Activated naive CD8-positive, alpha-beta T cell treated with anti-CD3 and anti-CD28 coated beads, Interleukin-2, amount 50 U/mL, for 24 hours (primary cell): ENCODE results near the gene DRC3.
A peak's percentile ranks its signal among the peaks of the same experiment; 100 is the strongest.
"Not testable (repeated sequence)": the region's sequence is repeated elsewhere in the genome, so short reads cannot be mapped to it uniquely, and the experiment has no call there.

Source experiments
- ATAC-seq: fragments of 150-1000 bp; cut with Tn5 transposase; one replicate; pipeline ENCODE4 v1.10.0; 2021
- DNase-seq: peaks from one replicate; pipeline ENCODE4 v3.0.0; 2021
- H3K27ac Mint-ChIP-seq: one replicate; pipeline ENCODE4 v1.8.0; 2021; ENCODE audit warnings: mild to moderate bottlenecking, mixed read lengths
- H3K27me3 Mint-ChIP-seq: one replicate; pipeline ENCODE4 v1.8.0; 2021; ENCODE audit warnings: mixed read lengths
- H3K36me3 Mint-ChIP-seq: one replicate; pipeline ENCODE4 v1.8.0; 2021; ENCODE audit warnings: low read depth, mixed read lengths
- H3K4me1 Mint-ChIP-seq: one replicate; pipeline ENCODE4 v1.8.0; 2021; ENCODE audit warnings: mixed read lengths
- H3K4me3 Mint-ChIP-seq: one replicate; pipeline ENCODE4 v1.8.0; 2021; ENCODE audit warnings: mild to moderate bottlenecking, moderate library complexity, mixed read lengths
- H3K9me3 Mint-ChIP-seq: one replicate; pipeline ENCODE4 v1.8.0; 2021; ENCODE audit warnings: mixed read lengths

Gene DRC3

GRCh38 chr17:17987187-17987896, 14.7 kb downstream of the DRC3 start:
- Mint-ChIP-seq H3K27ac (no peak overlapping the region), H3K9me3 (no peaks in the 10 kb centered on the region), H3K4me3 (no peak overlapping the region), H3K4me1 (no peaks in the 10 kb centered on the region), H3K27me3 (no peaks in the 10 kb centered on the region), H3K36me3 (no peaks in the 10 kb centered on the region)
- no peak for DNase-seq
- no peak for ATAC-seq

GRCh38 chr17:17987901-17988300, 15.2 kb downstream of the DRC3 start:
- no peaks in the 10 kb centered on the region for H3K9me3 Mint-ChIP-seq
- no peak for ATAC-seq

DNA sequence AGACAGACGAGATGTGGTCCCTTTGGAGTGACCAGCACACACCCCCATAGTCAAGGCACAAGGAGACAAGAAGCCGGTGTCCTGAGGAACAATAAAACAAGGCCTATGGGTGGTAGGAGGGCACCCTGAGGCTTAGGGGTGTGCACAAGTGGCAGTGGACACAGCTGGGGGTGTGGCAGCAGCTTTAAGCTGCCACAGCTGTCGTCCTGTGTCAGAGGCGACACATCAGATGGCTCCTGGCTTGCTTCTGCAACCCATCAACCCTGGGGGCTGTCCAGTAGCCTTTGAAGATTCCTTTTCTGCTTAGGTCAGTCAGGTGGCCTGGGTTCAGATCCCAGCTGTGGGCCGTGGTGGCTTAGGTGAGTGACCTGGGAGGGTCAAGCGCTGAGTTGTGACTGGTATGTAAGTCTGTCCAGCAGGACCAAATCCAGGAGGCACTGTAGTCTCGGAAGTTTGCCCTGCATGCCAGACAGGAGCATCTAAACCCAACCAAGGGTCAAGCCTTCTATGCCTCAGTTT, 15.8 kb downstream of the DRC3 start:
- no peak for DNase-seq
- no peaks in the 10 kb centered on the region for H3K36me3 Mint-ChIP-seq
- no peaks in the 10 kb centered on the region for H3K27me3 Mint-ChIP-seq
- no peak overlapping the region for H3K4me3 Mint-ChIP-seq
- no peaks in the 10 kb centered on the region for H3K9me3 Mint-ChIP-seq
- no peak for ATAC-seq
- no peaks in the 10 kb centered on the region for H3K4me1 Mint-ChIP-seq
- H3K27ac Mint-ChIP-seq = no peak overlapping the region

More at GRCh38 chr17:17987901-17988300, 15.2 kb downstream of the DRC3 start:
- no peak for DNase-seq
- H3K36me3 Mint-ChIP-seq = no peaks in the 10 kb centered on the region
- H3K4me3 Mint-ChIP-seq = no peak overlapping the region
- H3K27ac Mint-ChIP-seq = no peak overlapping the region
- H3K4me1 Mint-ChIP-seq = no peaks in the 10 kb centered on the region
- H3K27me3 Mint-ChIP-seq = no peaks in the 10 kb centered on the region

DNA sequence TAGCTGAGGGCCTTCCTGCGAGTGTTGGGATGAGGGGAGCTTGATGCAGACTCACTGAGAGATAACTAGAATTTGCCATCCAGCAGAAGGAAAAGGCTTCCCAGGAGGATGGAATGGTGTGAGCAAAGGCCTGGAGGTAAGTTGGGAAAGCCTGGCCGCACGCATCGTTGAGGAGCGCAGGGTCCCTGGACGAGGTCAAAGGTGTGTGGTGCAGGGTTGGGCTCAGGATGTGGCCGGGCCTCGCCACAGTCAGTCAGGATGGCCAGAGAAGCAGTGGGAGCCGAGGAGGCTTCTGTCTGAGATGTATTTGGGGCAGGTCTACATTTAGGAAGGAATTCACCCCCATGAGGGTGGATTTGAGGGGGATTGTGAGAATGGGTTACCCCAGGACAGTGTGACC, 16.4 kb downstream of the DRC3 start:
- Mint-ChIP-seq H3K9me3 (no peaks in the 10 kb centered on the region), H3K36me3 (no peaks in the 10 kb centered on the region), H3K27me3 (no peaks in the 10 kb centered on the region), H3K4me1 (no peaks in the 10 kb centered on the region), H3K27ac (no peak overlapping the region), H3K4me3 (no peak overlapping the region)
- ATAC-seq = no peak
- no peak for DNase-seq

- no peak overlapping the region for H3K4me3 Mint-ChIP-seq
- no peak overlapping the region for H3K27ac Mint-ChIP-seq
- H3K27me3 Mint-ChIP-seq = no peaks in the 10 kb centered on the region
- H3K4me1 Mint-ChIP-seq = no peaks in the 10 kb centered on the region
- ATAC-seq (no peak), DNase-seq (no peak)
- no peaks in the 10 kb centered on the region for H3K36me3 Mint-ChIP-seq
- H3K9me3 Mint-ChIP-seq = no peaks in the 10 kb centered on the region
These were observed 17.0 kb downstream of the DRC3 start for GRCh38 chr17:17989618-17990017.

DNA sequence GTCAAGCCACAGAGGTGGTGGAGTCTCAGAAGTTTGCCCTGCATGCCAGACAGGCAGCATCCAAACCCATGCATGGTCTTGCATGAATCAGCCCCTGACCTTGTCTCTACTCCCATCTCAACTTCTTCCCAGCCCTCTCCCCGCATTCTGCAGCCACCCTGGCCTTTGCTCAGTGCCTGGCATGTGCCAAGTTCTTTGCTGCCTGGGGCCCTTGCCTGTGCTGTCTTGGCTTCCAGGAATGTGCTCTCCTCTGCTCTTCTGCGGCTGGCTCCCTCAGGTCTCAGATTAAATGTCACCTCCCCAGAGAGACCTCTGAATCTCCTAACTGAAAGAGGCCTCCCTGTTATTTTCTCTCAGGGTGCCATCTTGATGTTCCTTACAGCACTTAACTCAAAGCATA, 17.6 kb downstream of the DRC3 start:
- Mint-ChIP-seq H3K36me3 (no peaks in the 10 kb centered on the region), H3K27ac (no peak overlapping the region), H3K4me1 (no peaks in the 10 kb centered on the region), H3K27me3 (no peaks in the 10 kb centered on the region), H3K4me3 (no peak overlapping the region), H3K9me3 (no peaks in the 10 kb centered on the region)
- DNase-seq (no peak), ATAC-seq (no peak)

DNA sequence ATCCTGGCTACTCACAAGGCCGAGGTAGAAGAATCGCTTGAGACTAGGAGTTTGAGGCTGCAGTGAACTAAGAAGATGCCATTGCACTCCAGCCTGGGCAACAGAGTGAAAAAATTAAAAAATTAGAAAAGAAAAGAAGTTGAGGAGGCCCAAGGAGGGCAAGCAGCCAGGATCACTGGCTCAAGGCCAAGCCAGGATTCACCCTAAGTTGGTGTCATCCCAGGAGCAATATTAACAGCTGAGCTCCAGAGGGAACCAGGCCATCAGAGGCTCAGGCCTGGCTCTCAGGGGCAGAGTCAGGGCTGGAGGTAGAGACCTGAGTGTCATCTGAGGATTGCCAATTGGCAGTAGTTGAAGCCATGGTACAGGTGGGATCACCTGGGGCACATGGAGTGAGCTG, 20.7 kb downstream of the DRC3 start:
- DNase-seq (no peak), ATAC-seq (no peak)

DNA sequence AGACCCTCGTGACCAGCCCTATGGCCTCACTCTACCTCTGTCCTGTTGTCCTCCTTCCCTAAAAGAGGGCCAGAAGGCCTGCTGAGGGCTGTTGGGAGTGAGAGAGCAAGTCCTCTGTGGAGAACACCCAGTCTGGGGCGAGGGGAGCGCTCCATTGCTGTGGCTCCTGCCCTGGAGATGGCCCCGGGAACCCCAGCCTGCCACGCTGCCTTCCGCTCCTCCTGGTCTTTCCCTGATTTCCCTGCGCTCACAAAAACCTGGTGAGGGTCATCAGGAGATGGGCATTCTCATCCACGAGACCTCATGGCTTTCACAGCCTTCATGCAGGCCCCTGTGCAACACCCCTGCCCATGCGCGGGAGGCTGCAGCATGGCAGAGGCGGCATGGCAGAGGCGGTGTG, 21.2 kb downstream of the DRC3 start:
- H3K27ac Mint-ChIP-seq = no peak overlapping the region
- H3K4me1 Mint-ChIP-seq = no peaks in the 10 kb centered on the region
- ATAC-seq = no peak
- H3K4me3 Mint-ChIP-seq = no peak overlapping the region
- H3K36me3 Mint-ChIP-seq = no peaks in the 10 kb centered on the region
- H3K9me3 Mint-ChIP-seq = no peaks in the 10 kb centered on the region
- no peaks in the 10 kb centered on the region for H3K27me3 Mint-ChIP-seq
- no peak for DNase-seq

More for the DNA sequence above, 20.7 kb downstream of the DRC3 start:
- H3K36me3 Mint-ChIP-seq = no peaks in the 10 kb centered on the region
- no peaks in the 10 kb centered on the region for H3K4me1 Mint-ChIP-seq
- no peak overlapping the region for H3K4me3 Mint-ChIP-seq
- no peak overlapping the region for H3K27ac Mint-ChIP-seq
- no peaks in the 10 kb centered on the region for H3K9me3 Mint-ChIP-seq
- no peaks in the 10 kb centered on the region for H3K27me3 Mint-ChIP-seq

DNA sequence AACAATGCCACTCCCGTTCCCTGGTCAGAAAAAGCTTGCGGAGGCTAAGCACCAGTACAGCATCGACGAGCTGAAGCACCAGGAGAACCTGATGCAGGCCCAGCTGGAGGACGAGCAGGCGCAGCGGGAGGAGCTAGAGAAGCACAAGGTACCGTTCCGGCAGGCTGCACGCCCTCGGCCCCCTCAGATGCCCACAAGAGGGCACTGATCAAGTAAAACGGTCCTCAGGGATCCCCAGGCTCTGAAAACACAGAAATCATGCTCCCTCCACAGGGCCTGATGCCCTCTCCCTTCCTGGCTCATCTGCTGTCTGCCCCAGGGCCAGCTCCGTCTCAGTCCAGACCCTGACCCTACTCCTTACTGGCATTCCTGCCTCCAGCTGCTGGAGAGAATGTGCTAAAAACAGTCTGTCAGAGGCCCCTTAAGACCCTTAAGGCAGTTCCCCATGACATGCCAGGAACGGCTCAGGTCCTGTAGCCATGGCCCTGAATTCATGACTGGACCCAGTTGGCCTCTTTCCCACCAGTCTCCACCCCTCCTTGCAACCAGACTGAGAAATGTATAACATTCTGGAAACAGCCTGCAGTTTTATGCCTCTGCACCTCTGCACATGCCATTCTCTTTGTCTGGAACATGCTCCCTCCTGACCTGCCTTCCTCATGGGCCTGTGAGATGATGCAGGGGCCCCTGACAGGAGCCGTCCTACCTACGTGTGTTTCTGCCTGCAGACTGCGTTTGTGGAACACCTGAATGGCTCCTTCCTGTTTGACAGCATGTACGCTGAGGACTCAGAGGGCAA, 21.8 kb downstream of the DRC3 start:
- ATAC-seq (peak; percentile 40), DNase-seq (peak; percentile 20)
- no peaks in the 10 kb centered on the region for H3K27me3 Mint-ChIP-seq
- H3K27ac Mint-ChIP-seq = no peak overlapping the region
- H3K4me3 Mint-ChIP-seq = no peak overlapping the region
- no peaks in the 10 kb centered on the region for H3K36me3 Mint-ChIP-seq
- H3K9me3 Mint-ChIP-seq = no peaks in the 10 kb centered on the region
- no peaks in the 10 kb centered on the region for H3K4me1 Mint-ChIP-seq

DNA sequence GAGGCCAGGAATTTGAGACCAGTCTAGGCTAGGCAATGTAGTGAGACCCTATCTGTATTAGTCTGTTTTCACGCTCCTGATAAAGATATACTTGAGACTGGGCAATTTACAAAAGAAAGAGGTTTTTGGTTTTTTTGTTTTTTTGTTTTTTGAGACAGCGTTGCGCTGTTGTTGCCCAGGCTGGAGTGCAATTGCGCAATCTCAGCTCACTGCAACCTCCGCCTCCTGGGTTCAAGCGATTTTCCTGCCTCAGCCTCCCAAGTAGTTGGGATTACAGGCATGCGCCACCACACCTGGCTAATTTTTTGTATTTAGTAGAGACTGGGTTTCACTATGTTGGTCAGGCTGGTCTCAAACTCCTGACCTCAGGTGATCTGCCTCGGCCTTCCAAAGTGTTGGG, 23.2 kb downstream of the DRC3 start:
- not testable (repeated sequence) for H3K4me1 Mint-ChIP-seq, H3K27me3 Mint-ChIP-seq, H3K36me3 Mint-ChIP-seq, ATAC-seq, H3K4me3 Mint-ChIP-seq, DNase-seq, H3K27ac Mint-ChIP-seq, H3K9me3 Mint-ChIP-seq

- H3K4me3 Mint-ChIP-seq = no peak overlapping the region
- H3K4me1 Mint-ChIP-seq = no peaks in the 10 kb centered on the region
- no peak overlapping the region for H3K27ac Mint-ChIP-seq
- DNase-seq (no peak), ATAC-seq (no peak)
- no peaks in the 10 kb centered on the region for H3K9me3 Mint-ChIP-seq
- no peaks in the 10 kb centered on the region for H3K36me3 Mint-ChIP-seq
- no peaks in the 10 kb centered on the region for H3K27me3 Mint-ChIP-seq
These were observed 26.3 kb downstream of the DRC3 start for GRCh38 chr17:17998934-17999333.

- Mint-ChIP-seq H3K4me1 (no peaks in the 10 kb centered on the region), H3K36me3 (no peaks in the 10 kb centered on the region), H3K27me3 (no peaks in the 10 kb centered on the region), H3K4me3 (no peak overlapping the region), H3K27ac (no peak overlapping the region), H3K9me3 (no peaks in the 10 kb centered on the region)
- ATAC-seq = no peak
- no peak for DNase-seq
These were observed 26.8 kb downstream of the DRC3 start for GRCh38 chr17:17999364-18000029.

DNA sequence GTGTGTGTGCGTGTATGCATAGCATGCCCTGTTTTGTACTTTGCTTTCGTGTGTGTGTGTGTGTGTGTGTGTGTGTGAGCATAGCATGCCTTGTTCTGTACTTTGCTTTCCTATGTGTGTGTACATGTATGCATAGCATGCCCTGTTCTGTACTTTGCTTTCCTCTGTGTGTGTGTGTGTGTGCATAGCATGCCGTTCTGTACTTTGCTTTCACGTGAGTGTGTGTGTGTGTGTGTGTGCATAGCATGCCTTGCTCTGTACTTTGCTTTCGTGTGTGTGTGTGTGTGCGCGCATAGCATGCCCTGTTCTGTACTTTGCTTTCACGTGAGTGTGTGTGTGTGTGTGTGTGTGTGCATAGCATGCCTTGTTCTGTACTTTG, 27.4 kb downstream of the DRC3 start:
- no peak overlapping the region for H3K4me3 Mint-ChIP-seq
- H3K27me3 Mint-ChIP-seq = no peaks in the 10 kb centered on the region
- H3K9me3 Mint-ChIP-seq = no peaks in the 10 kb centered on the region
- H3K4me1 Mint-ChIP-seq = no peaks in the 10 kb centered on the region
- no peak overlapping the region for H3K27ac Mint-ChIP-seq
- DNase-seq (no peak), ATAC-seq (no peak)
- H3K36me3 Mint-ChIP-seq = no peaks in the 10 kb centered on the region

- Mint-ChIP-seq H3K36me3 (no peaks in the 10 kb centered on the region), H3K4me3 (no peak overlapping the region), H3K4me1 (no peaks in the 10 kb centered on the region)
These were observed 29.5 kb downstream of the DRC3 start for GRCh38 chr17:18002171-18002570.

GRCh38 chr17:18004345-18004744, 31.7 kb downstream of the DRC3 start:
- DNase-seq (no peak), ATAC-seq (no peak)
- peaks cover under 1% of the 10 kb centered on the region for H3K36me3 Mint-ChIP-seq
- H3K9me3 Mint-ChIP-seq = no peaks in the 10 kb centered on the region
- no peaks in the 10 kb centered on the region for H3K27me3 Mint-ChIP-seq
- H3K4me1 Mint-ChIP-seq = no peaks in the 10 kb centered on the region
- no peak overlapping the region for H3K4me3 Mint-ChIP-seq
- no peak overlapping the region for H3K27ac Mint-ChIP-seq

More at GRCh38 chr17:18002171-18002570, 29.5 kb downstream of the DRC3 start:
- Mint-ChIP-seq H3K27me3 (no peaks in the 10 kb centered on the region), H3K9me3 (no peaks in the 10 kb centered on the region), H3K27ac (no peak overlapping the region)
- ATAC-seq = no peak
- DNase-seq = no peak
